IgD-negative memory B cell (primary cell): ENCODE results near the gene SLC30A2. TPM values are rescaled to one million over a fixed set of nuclear protein-coding genes. Genes with fewer than 3 reads are reported as not detected.

Source experiments
- H3K27ac Mint-ChIP-seq, 3 donors: one replicate each; pipeline ENCODE4 v1.8.0; 2020 to 2022; ENCODE audit warnings: mild to moderate bottlenecking in 3 of 3, mixed read lengths in 3 of 3, moderate library complexity in 1 of 3
- H3K27me3 Mint-ChIP-seq: one replicate; pipeline ENCODE4 v1.8.0; 2021; ENCODE audit warnings: mixed read lengths
- H3K36me3 Mint-ChIP-seq: one replicate; pipeline ENCODE4 v1.8.0; 2020; ENCODE audit warnings: mild to moderate bottlenecking, mixed read lengths
- H3K4me1 Mint-ChIP-seq, 3 donors: one replicate each; pipeline ENCODE4 v1.8.0; 2020 to 2022; ENCODE audit warnings: mixed read lengths in 3 of 3, mild to moderate bottlenecking in 1 of 3
- H3K4me3 Mint-ChIP-seq, 4 donors: one replicate each; pipeline ENCODE4 v1.8.0; 2020 to 2022; ENCODE audit warnings: mild to moderate bottlenecking in 4 of 4, mixed read lengths in 4 of 4, moderate library complexity in 3 of 4
- H3K9me3 Mint-ChIP-seq, 3 donors: one replicate each; pipeline ENCODE4 v1.8.0; 2020 to 2021; ENCODE audit warnings: mixed read lengths in 3 of 3, mild to moderate bottlenecking in 1 of 3
- polyA plus RNA-seq: library from polyadenylated mRNA; unstranded; fragments of 300-500 nt; fragmentation: Illumina TruSeq; gene quantifications from one replicate; pipeline ENCODE4 v1.2.3, GENCODE V29; 2021

The SLC30A2 gene
- polyA plus RNA-seq, 1 donor from 2014 or later: not detected

DNA sequence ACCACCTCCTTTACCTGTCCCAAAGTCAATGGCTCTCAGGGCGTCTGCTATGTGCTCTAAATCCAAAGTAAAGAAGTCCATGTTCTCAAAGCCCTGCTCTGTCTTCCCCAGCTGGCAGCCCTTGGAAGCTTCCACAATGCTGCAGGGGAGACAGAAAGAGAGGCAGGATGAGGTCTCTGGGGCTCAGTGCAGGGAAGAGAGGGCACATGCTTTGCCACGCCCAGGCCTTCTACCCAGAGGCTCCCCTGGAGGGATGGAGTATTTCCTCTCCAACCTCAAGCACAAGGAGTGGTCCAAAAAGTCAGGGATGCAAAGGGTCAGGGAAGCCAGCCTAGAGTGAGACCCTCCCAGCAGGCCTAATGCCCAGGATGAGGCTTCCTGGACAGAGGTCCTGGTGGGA, 11.3 kb upstream of the SLC30A2 start:
- no peaks in the 10 kb centered on the region for H3K4me1 Mint-ChIP-seq
- peak overlapping the region in 1 of 4 donors; percentile 17 for H3K4me3 Mint-ChIP-seq
- H3K27ac Mint-ChIP-seq: no peak overlapping the region
- H3K9me3 Mint-ChIP-seq: peaks cover 0 to 1% (median 0%) of the 10 kb centered on the region in 3 donors
- H3K27me3 Mint-ChIP-seq: peaks cover 18% of the 10 kb centered on the region
- H3K36me3 Mint-ChIP-seq: no peaks in the 10 kb centered on the region

DNA sequence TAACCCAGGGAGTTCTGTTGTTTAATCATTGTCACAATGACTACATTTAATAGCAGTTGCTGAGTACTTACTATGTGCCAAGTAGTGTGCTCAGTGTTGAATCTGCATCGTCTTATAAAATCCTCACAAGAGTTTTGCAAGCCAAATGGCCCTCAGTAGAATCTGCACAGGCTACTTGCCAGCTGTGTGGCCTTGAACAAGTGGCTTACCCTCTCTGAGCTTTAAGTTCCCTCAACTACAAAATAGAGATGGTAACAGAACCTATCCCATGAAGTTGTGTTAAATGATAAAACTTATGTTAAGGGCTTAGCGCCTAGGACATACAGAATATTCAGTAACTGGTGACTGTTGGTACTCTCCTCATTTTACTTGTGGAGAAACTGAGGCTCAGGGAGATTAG, 9.1 kb upstream of the SLC30A2 start:
- no peaks in the 10 kb centered on the region for H3K4me1 Mint-ChIP-seq
- H3K9me3 Mint-ChIP-seq: peaks cover 0 to 1% (median 0%) of the 10 kb centered on the region in 3 donors
- no peak overlapping the region for H3K4me3 Mint-ChIP-seq
- no peak overlapping the region for H3K27ac Mint-ChIP-seq
- H3K27me3 Mint-ChIP-seq: peaks cover 25% of the 10 kb centered on the region
- no peaks in the 10 kb centered on the region for H3K36me3 Mint-ChIP-seq

DNA sequence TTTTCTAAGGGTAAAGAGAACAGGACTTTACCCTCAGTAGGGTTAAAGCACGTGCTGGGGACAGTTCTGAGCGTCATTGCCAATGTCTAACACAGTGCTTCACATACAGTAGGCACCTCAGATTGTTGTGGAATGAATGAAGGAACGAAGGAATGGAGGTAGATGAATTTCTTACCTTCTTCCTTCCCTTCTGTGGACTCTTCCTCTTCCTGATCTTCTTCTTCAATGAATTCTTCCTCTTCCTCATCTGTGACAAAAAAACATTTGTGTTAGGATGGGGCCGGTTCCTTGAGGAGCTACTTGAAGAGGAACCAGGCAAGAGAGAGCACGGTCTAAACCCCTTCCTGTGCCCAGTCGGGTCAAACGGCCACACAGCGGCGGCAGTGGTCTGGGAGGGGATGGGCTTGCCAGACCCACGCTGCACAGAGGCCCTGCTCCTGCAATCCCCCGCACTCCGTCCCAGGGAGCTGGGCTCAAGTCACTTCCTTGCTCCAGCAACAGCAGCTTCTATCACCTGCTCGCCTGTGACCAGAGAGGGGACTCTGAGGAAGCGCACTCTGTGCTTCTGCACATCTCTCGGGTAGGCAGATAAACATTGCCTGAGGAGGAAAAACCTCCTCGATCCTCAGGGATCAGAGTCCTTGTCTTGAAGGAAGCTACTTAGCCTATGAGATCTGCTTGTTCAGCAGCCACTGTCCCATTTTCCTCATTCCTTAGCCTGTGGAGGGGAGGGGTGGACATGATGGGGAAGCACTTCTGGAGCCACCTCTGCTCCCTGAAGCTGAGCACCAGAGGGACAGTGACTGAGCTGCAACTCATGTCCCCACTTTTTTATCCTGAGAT, 8.0 kb upstream of the SLC30A2 start:
- Mint-ChIP-seq H3K9me3 (peaks cover 0 to 1% (median 0%) of the 10 kb centered on the region in 3 donors), H3K4me1 (no peaks in the 10 kb centered on the region), H3K4me3 (no peak overlapping the region), H3K27me3 (peaks cover 32% of the 10 kb centered on the region), H3K27ac (no peak overlapping the region), H3K36me3 (no peaks in the 10 kb centered on the region)

DNA sequence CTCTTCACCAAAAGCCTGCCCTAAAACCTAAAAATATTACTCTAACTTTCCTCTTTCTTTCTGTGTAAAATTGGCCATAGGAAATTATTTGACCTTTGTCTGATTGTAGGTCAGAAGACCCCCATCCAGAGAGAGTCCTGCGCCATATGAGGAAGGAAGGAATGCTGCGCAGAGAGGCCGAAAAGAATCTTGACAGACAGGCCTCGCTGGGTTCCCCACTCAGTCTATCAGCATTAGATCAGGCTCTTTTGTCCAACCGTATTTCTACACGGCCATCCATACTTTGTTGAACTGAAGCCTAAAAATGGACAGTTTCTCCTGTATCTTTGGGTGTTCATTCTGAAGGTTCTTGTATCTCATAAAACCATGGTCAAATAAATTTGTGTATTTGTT, 4.3 kb upstream of the SLC30A2 start:
- H3K9me3 Mint-ChIP-seq: no peaks in the 10 kb centered on the region
- H3K4me3 Mint-ChIP-seq: peak overlapping the region in 1 of 4 donors; percentile 69
- H3K27me3 Mint-ChIP-seq: peaks cover 44% of the 10 kb centered on the region
- no peak overlapping the region for H3K27ac Mint-ChIP-seq
- no peaks in the 10 kb centered on the region for H3K36me3 Mint-ChIP-seq
- no peaks in the 10 kb centered on the region for H3K4me1 Mint-ChIP-seq

DNA sequence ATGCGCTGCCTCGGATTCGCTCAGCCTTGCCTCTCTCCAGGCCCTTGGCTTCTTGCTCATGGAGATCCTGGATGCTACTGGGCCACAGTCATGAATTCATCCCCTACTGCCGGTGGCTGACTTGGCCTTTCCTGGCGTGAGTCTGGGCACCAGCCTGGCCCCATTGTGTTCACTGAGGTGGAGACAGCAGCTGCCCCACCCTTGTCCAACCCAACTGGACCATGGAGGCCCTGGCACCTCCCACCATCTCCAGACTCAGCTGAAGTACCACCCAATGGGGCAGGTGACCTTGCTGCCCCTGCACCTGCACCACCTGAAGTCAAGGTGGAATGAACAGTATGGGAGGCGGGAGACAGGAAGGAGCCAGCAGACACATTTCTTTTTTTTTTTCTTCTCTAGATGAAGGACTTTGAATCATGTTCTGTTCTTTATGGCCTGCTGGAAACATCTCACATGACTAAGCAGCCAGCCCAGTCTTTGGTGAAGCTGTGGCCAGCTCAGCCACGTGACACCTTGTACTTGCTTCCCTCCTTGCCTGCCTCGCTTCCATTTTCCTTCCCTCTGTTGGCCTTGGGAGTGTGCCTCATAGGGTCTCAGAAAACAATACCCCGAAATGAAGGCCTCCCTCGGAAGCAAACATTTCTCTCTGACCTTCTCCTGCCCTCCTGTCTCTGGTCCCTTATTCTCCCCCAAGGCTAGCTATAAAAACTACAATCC, 3.8 kb upstream of the SLC30A2 start:
- Mint-ChIP-seq H3K4me1 (peaks cover 0 to 2% (median 0%) of the 10 kb centered on the region in 3 donors), H3K27me3 (peaks cover 45% of the 10 kb centered on the region), H3K4me3 (peak overlapping the region in 1 of 4 donors; percentile 69), H3K36me3 (no peaks in the 10 kb centered on the region), H3K9me3 (no peaks in the 10 kb centered on the region), H3K27ac (no peak overlapping the region)

DNA sequence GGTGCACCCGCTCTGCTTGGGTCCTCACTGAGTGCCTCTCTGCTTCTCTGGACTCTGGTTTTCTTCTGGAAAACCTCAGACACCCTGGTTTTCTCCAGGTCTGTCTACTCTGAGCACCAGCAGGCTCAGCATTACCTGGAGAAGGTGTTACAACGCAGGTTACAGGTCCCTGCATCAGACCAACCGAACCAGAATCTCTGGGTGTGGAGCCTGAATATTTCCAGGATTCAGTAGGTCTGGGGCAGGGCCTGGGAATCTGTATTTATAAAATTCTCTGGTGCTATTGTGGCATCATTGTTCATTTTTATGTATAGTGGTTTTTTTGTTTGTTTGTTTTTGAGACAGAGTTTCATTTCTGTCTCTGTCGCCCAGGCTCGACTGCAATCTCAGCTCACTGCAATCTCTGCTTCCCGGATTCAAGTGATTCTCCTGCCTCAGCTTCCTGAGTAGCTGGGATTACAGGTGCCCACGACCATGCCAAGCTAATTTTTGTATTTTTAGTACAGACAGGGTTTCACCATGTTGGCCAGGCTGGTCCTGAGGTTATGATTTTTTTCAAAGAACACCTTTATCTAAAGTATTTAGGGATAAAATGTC, 1.5 kb upstream of the SLC30A2 start:
- H3K4me1 Mint-ChIP-seq: peaks cover 0 to 3% (median 0%) of the 10 kb centered on the region in 3 donors

DNA sequence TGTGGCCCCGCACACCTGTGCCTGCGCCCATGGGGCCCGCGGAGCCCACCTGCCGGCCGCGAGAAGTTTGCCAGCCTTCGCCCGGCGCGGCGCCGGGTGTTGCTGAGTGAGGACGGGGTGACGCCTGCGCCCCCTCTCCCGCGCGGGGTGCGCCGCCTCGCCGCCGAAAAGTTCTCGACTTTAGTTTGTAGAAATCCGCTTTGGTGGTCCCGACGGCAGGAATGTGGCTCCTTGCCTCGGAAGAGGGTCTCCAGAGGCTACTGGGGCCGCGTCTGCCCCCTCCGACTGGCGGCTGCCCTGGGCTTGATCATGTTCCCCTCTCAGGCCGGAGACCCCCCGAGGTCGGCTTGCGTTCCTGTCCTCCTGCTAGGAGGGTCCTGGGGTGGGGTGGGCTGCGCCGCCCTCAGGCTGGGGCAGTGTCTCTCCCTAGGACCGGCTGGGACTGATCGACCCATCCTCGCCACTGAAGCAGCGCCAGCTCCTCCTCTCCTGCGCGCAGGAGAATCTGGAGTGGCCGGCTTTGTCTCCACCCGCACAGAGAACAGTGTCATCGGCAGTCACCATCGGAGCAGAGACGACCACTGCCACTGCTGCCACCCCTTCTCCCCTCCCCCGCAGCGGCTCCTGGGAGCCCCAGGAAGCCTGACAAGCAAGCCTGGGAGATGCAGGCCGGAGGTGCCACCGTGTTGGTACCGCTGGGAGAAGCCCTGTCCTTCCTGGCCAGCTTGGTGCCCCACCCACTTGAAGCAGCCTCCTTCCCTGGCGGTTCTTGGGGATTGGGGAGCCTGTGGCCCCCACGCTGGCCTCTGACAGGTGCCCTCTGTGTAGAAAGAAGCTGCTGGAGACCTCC, 553 bp upstream of the SLC30A2 start:
- H3K9me3 Mint-ChIP-seq: no peaks in the 10 kb centered on the region
- H3K27me3 Mint-ChIP-seq: peaks cover 50% of the 10 kb centered on the region
- H3K4me1 Mint-ChIP-seq: peaks cover 0 to 3% (median 0%) of the 10 kb centered on the region in 3 donors
- H3K36me3 Mint-ChIP-seq: no peaks in the 10 kb centered on the region
- no peak overlapping the region for H3K27ac Mint-ChIP-seq
- H3K4me3 Mint-ChIP-seq: peak overlapping the region in 1 of 4 donors; percentile 41

More for the DNA sequence above, 1.5 kb upstream of the SLC30A2 start:
- Mint-ChIP-seq H3K27me3 (peaks cover 52% of the 10 kb centered on the region), H3K4me3 (no peak overlapping the region), H3K27ac (peak overlapping the region in 1 of 3 donors; percentile 43), H3K36me3 (no peaks in the 10 kb centered on the region), H3K9me3 (no peaks in the 10 kb centered on the region)

DNA sequence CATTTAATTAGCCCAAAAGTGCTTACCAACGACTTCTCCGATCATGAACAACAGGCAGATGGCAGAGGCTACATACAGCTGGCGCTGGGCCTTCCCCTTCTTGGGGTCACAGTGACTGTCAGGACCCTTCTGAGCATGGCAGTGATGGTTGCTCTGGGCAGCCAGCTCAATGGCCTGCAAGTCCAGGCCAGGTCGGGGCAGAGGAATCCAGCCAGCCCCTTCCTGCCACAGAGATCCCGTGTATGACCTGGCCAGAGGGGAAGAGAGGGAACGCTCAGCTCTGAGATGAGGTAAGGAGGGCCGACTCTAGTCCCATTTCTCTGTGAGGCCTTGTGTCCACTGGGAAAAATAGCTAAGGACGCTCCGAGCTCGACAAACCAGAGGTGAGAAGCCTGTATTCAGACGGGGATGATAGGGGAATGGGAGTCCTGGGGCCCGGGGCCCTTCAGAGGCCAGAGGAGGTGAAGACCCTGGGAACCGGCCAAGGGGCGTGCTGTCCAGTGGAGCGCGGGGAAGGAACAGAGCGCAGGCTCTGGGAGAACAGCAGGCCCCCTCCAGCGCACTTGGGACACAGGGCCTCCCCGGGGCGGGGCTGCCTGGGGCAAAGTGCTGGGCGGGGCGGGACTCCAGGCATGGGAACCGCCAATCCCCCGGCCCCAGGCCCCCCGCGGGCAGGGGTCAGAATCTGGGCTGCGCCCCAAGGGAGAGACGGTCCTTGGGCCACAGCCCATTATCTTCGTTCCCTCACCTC, 772 bp downstream of the SLC30A2 start:
- Mint-ChIP-seq H3K27me3 (peaks cover 44% of the 10 kb centered on the region), H3K27ac (peak overlapping the region in 1 of 3 donors; percentile 48), H3K36me3 (no peaks in the 10 kb centered on the region), H3K9me3 (no peaks in the 10 kb centered on the region), H3K4me1 (peaks cover 0 to 3% (median 0%) of the 10 kb centered on the region in 3 donors), H3K4me3 (no peak overlapping the region)

DNA sequence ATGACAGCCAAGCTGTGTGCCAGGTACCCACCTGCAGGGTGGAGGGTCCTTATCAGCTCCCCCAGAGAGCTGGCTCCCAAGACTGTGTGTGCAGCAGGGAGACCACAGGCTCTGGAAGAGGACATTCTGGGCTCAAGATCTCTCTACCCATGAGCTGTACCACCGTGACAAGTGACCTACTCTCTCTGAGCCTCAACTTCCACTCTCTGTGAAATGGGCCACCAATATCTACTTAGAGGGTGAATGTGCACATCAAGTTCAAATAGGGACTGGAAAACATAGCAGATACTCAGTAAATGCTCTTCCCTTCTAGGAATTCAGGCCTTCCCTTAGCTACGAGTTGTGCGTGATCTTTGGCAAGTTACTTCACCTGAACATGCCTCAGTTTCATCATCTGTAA, 1.5 kb downstream of the SLC30A2 start:
- no peaks in the 10 kb centered on the region for H3K36me3 Mint-ChIP-seq
- H3K9me3 Mint-ChIP-seq: no peaks in the 10 kb centered on the region
- H3K4me1 Mint-ChIP-seq: peaks cover 0 to 3% (median 0%) of the 10 kb centered on the region in 3 donors
- peaks cover 38% of the 10 kb centered on the region for H3K27me3 Mint-ChIP-seq
- H3K4me3 Mint-ChIP-seq: no peak overlapping the region
- H3K27ac Mint-ChIP-seq: no peak overlapping the region

DNA sequence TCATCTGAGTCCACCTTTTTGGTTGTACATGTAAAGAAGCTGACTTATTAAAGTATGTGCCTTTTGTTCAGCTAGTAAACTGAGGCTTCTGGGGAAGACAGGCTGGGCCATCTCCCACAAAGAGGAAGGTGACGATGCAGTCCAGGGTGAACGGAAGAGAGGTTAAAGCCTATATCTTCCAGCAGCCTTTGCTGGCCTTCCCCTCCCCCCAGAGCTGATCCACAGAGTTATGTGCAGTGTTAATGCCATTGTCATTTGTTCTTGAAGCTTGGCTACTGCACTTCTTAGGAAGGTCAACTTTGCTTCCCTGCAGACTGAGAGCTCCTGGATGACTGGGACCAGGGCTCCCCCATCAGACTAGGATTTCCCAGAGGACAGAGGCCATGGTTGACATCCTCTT, 2.2 kb downstream of the SLC30A2 start:
- H3K36me3 Mint-ChIP-seq: no peaks in the 10 kb centered on the region
- peak overlapping the region in 1 of 3 donors; percentile 39 for H3K27ac Mint-ChIP-seq
- no peak overlapping the region for H3K4me3 Mint-ChIP-seq
- H3K4me1 Mint-ChIP-seq: peaks cover 0 to 3% (median 0%) of the 10 kb centered on the region in 3 donors
- H3K9me3 Mint-ChIP-seq: no peaks in the 10 kb centered on the region
- H3K27me3 Mint-ChIP-seq: peaks cover 37% of the 10 kb centered on the region

DNA sequence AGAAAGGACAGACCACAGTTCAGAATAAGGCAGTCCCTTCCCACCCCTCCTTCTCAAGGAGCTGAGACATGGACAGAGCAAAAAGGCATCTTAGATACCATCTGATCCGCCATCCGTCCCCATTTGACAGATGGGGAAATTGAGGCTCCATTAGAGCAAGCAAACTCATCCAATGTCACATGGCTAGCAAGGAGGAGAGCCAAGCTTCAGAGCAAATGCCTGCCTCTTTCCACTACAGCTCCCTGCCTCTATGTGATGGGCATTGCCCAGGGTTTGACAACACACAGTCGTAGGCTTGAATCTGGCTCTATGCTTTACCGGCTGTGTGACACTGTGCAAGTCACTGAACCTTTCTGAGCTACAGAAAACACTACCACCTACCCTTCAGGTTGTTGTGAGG, 3.9 kb downstream of the SLC30A2 start:
- Mint-ChIP-seq H3K36me3 (no peaks in the 10 kb centered on the region), H3K9me3 (no peaks in the 10 kb centered on the region), H3K4me3 (no peak overlapping the region), H3K27ac (no peak overlapping the region), H3K27me3 (peaks cover 30% of the 10 kb centered on the region), H3K4me1 (peaks cover 0 to 3% (median 0%) of the 10 kb centered on the region in 3 donors)

DNA sequence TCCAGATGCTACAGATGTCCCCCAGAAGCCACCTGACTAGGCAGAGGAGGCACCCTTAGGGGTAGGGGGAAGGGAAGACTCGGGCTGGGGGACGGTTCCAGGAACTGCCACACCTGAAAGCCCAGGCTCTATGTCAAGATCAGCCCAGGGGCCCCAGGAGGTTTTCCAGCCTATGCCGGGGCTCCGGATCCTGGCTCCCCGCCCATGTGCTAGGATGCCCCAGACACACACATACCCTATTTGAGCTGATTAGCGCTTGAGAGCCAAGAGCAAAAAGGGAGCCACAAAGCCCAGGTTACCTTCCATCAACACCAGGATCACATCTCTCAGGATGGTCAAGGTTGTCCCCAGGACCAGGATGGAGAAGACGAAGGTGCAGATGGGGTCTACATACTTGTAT, 4.5 kb downstream of the SLC30A2 start:
- Mint-ChIP-seq H3K9me3 (no peaks in the 10 kb centered on the region), H3K27ac (no peak overlapping the region), H3K4me1 (peaks cover 0 to 3% (median 0%) of the 10 kb centered on the region in 3 donors), H3K36me3 (no peaks in the 10 kb centered on the region), H3K4me3 (no peak overlapping the region), H3K27me3 (peaks cover 26% of the 10 kb centered on the region)

DNA sequence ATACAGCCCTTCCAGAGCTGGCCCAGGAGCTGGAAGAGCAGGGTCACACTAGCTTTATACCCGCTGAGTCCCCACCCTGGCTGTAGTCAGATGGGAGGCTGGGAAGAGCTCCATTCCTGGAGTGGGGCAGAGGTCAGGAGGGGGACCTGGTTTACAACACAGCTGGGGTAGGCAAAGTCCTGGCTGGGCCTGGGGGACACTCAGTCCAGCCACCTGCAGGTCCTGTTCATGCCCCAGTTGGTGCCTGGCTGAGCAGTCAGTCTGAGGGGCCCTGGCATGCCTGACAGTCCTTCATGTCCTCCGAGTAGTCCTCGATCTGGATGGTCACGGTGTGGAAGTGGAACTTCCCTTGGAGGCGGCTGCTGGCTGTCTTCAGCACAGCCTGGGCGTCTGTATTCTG, 7.0 kb downstream of the SLC30A2 start:
- Mint-ChIP-seq H3K9me3 (no peaks in the 10 kb centered on the region), H3K4me3 (peak overlapping the region in 1 of 4 donors; percentile 40), H3K27ac (no peak overlapping the region), H3K27me3 (peaks cover 13% of the 10 kb centered on the region), H3K4me1 (peaks cover 0 to 6% (median 0%) of the 10 kb centered on the region in 3 donors), H3K36me3 (no peaks in the 10 kb centered on the region)

DNA sequence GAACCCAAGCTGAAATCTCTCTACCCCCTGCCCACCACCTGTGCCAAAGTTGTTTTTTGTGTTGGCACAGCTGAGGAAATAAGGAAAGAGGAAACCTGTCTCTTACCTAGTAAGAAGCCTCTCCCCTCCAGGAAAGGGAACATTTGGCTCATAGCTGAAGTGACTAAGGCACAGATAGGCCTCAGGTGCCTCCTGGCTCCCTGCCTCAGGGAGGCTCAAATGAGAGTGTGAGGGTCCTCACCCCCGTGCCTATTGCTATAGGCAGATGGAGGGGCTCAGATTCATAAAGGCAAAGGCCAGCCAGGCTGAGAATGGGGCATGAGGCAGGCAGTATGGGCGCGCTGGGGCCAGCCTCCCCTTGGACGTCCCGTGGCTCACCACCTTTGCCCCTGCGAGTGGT, 7.4 kb downstream of the SLC30A2 start:
- Mint-ChIP-seq H3K4me1 (peaks cover 0 to 6% (median 0%) of the 10 kb centered on the region in 3 donors), H3K4me3 (peak overlapping the region in 2 of 4 donors; percentile 36 to 68), H3K27me3 (peaks cover 10% of the 10 kb centered on the region), H3K36me3 (no peaks in the 10 kb centered on the region), H3K9me3 (no peaks in the 10 kb centered on the region), H3K27ac (no peak overlapping the region)
